PC-9 (cell line): Measurements from ENCODE around the gene KIF5C.

Experiments
- CTCF ChIP-seq: fragments of 200-600 bp; sonication (generic); conservative IDR thresholded peaks from 2 replicates; pipeline ENCODE4 v1.6.1; 2017; ENCODE audit warnings: mixed run types, antibody characterized with exemption, mild to moderate bottlenecking, moderate library complexity
- EZH2 ChIP-seq: fragments of 200-600 bp; sonication (generic); IDR thresholded peaks from 2 replicates; pipeline ENCODE4 v1.8.0; 2017; ENCODE audit warnings: antibody characterized with exemption, low read depth

- TF ChIP-seq CTCF (no peak), EZH2 (no peak)
These were observed 74.3 kb downstream of the KIF5C start for GRCh38 chr2:148949348-148949747.
